Keratinocyte (primary cell): ENCODE results near the gene GASK1A.

Source experiments
- CTCF ChIP-seq, 3 experiments: IDR thresholded peaks in 1 of 3; conservative IDR thresholded peaks in 1 of 3; optimal IDR thresholded peaks in 1 of 3; 2 replicates in 2 of 3; 3 replicates in 1 of 3; pipeline versions ENCODE3 to v1.5.1; 2011; ENCODE audit warnings: low read length in 3 of 3, mild to moderate bottlenecking in 3 of 3, moderate library complexity in 2 of 3, control low read depth in 1 of 3, inconsistent platforms in 1 of 3; ENCODE audit not compliant: insufficient read depth in 2 of 3; ENCODE audit errors: extremely low read depth in 1 of 3
- EZH2 ChIP-seq: IDR thresholded peaks from one replicate; pipeline ENCODE4 v1.6.1; 2012; ENCODE audit warnings: inconsistent platforms, mild to moderate bottlenecking, low read length, moderate library complexity

- TF ChIP-seq CTCF (optimal IDR thresholded peaks at IDR 0.05 in 1 of 3, IDR thresholded peaks at IDR 0.05 in 1 of 3, conservative IDR thresholded peaks at IDR 0.05 in 1 of 3; ENCODE audit: extremely low read depth in 1 of 3, insufficient read depth in 2 of 3, low read length in 3 of 3) (no peak), EZH2 (no peak)
These were observed 123.8 kb downstream of the GASK1A start for GRCh38 chr3:43102773-43103480.
